OCI-LY1 (cell line): ENCODE data around the gene C12orf60.
A peak's percentile ranks its signal among the peaks of the same experiment; 100 is the strongest.

Experiments
- H2AFZ ChIP-seq: fragments of 200-600 bp; sonication (generic), shearing (Covaris generic); 2 replicates; pipeline ENCODE4 v1.6.0; 2014; ENCODE audit warnings: antibody characterized with exemption, mild to moderate bottlenecking, low read length
- H3F3A ChIP-seq: fragments of 200-600 bp; sonication (generic), shearing (Covaris generic); 2 replicates; pipeline ENCODE4 v1.6.0; 2014; ENCODE audit warnings: mild to moderate bottlenecking, antibody characterized with exemption, low read length, moderate library complexity; ENCODE audit not compliant: insufficient read depth
- H3K27ac ChIP-seq: fragments of 200-600 bp; sonication (generic); 2 replicates; pipeline ENCODE4 v1.5.1; 2014; ENCODE audit warnings: low read length, mixed run types, mild to moderate bottlenecking, low read depth; ENCODE audit not compliant: poor library complexity, severe bottlenecking
- H3K27me3 ChIP-seq: fragments of 200-600 bp; sonication (generic); 2 replicates; pipeline ENCODE4 v1.6.0; 2014; ENCODE audit warnings: antibody characterized with exemption, mild to moderate bottlenecking, low read length, moderate library complexity; ENCODE audit not compliant: insufficient read depth
- H3K36me3 ChIP-seq: fragments of 200-600 bp; sonication (generic); 2 replicates; pipeline ENCODE4 v1.6.1; 2014; ENCODE audit warnings: mild to moderate bottlenecking, antibody characterized with exemption, low read length, moderate library complexity, mixed read lengths; ENCODE audit not compliant: insufficient read depth
- H3K4me1 ChIP-seq: fragments of 200-600 bp; sonication (generic); 2 replicates; pipeline ENCODE4 v1.5.1; 2014; ENCODE audit warnings: mild to moderate bottlenecking, low read length, moderate library complexity; ENCODE audit not compliant: insufficient read depth, severe bottlenecking
- H3K4me2 ChIP-seq: fragments of 200-600 bp; sonication (generic), shearing (Covaris generic); 2 replicates; pipeline ENCODE4 v1.6.1; 2014; ENCODE audit warnings: low read length
- H3K4me3 ChIP-seq: fragments of 200-600 bp; sonication (generic); 2 replicates; pipeline ENCODE4 v1.5.1; 2014; ENCODE audit warnings: low read length, low read depth, mild to moderate bottlenecking, mixed read lengths; ENCODE audit not compliant: poor library complexity, severe bottlenecking
- H3K79me2 ChIP-seq: fragments of 200-600 bp; shearing (Covaris generic); 2 replicates; pipeline ENCODE4 v1.6.1; 2016; ENCODE audit warnings: mixed run types, low read length, mixed read lengths; ENCODE audit not compliant: insufficient read depth
- H3K9ac ChIP-seq: fragments of 200-600 bp; sonication (generic), shearing (Covaris generic); 2 replicates; pipeline ENCODE4 v1.6.1; 2014; ENCODE audit warnings: mild to moderate bottlenecking, low read length, mixed read lengths
- H3K9me2 ChIP-seq: fragments of 200-600 bp; sonication (generic), shearing (Covaris generic); 2 replicates; pipeline ENCODE4 v1.6.1; 2014; ENCODE audit warnings: low read depth, mild to moderate bottlenecking, low read length, mixed read lengths
- H3K9me3 ChIP-seq: fragments of 200-600 bp; shearing (Covaris generic); 2 replicates; pipeline ENCODE4 v1.6.1; 2014; ENCODE audit warnings: low read length, mixed read lengths
- H4K20me1 ChIP-seq: fragments of 200-600 bp; sonication (generic), shearing (Covaris generic); 2 replicates; pipeline ENCODE4 v1.6.0; 2016; ENCODE audit warnings: mild to moderate bottlenecking, low read length; ENCODE audit not compliant: insufficient read depth
- EZH2 ChIP-seq: fragments of 200-600 bp; sonication (generic), shearing (Covaris generic); IDR thresholded peaks from 2 replicates; pipeline ENCODE4 v1.8.0; 2017; ENCODE audit warnings: borderline replicate concordance, mixed run types, mild to moderate bottlenecking, antibody characterized with exemption, low read length, moderate library complexity, mixed read lengths
- TF ChIP-seq, protein P1 (sequence below): fragments of 200-600 bp; sonication (generic), shearing (Covaris generic); IDR thresholded peaks from 2 replicates; pipeline ENCODE4 v1.5.1; 2017; ENCODE audit warnings: mild to moderate bottlenecking, antibody characterized with exemption, low read length, moderate library complexity, mixed read lengths

Gene C12orf60

DNA sequence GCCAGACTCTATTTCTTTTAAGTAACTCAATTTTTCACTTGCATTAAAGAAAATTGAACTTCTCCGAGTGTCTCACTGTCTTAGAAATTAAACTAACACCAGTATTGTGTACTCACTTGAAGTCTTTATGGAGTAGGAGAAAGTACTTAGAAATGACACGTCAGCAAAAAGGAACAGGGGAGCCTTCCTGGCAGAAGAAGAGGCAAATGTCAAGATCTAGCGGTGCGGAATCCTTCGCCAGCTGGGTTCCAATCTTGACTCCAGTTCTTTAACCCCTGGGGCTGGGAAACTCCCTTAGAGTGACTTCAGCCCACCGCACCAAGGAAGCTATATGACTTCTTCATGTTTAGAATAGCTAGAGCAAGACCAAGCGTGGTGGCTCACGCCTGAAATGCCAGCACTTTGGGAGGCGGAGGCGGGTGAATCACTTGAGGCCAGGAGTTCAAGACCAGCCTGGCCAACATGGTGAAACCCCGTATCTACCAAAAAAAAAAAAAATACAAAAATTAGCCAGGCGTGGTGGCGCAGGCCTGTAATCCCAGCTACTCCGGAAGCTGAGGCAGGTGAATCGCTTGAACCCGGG lies 34.6 kb upstream of the C12orf60 start:
- Histone ChIP-seq H3K27me3 (no peaks in the 10 kb centered on the region), H3K4me1 (peaks cover 32% of the 10 kb centered on the region), H3K4me3 (peak overlapping the region; percentile 72), H4K20me1 (no peaks in the 10 kb centered on the region), H3K9me2 (no peaks in the 10 kb centered on the region), H3K4me2 (peak overlapping the region; percentile 68), H3K27ac (peak overlapping the region; percentile 96), H3K79me2 (no peaks in the 10 kb centered on the region), H3K9me3 (peaks cover 4% of the 10 kb centered on the region; the same call in 1 of the 2 replicates), H3F3A (0 out of 2 replicates have a peak, but pooled peaks cover 9% of the 10 kb centered on the region), H3K36me3 (peaks cover 41% of the 10 kb centered on the region), H2AFZ (no peak overlapping the region), H3K9ac (peak overlapping the region; percentile 86)
- TF ChIP-seq EZH2: no peak
- TF ChIP-seq, protein P1, sequence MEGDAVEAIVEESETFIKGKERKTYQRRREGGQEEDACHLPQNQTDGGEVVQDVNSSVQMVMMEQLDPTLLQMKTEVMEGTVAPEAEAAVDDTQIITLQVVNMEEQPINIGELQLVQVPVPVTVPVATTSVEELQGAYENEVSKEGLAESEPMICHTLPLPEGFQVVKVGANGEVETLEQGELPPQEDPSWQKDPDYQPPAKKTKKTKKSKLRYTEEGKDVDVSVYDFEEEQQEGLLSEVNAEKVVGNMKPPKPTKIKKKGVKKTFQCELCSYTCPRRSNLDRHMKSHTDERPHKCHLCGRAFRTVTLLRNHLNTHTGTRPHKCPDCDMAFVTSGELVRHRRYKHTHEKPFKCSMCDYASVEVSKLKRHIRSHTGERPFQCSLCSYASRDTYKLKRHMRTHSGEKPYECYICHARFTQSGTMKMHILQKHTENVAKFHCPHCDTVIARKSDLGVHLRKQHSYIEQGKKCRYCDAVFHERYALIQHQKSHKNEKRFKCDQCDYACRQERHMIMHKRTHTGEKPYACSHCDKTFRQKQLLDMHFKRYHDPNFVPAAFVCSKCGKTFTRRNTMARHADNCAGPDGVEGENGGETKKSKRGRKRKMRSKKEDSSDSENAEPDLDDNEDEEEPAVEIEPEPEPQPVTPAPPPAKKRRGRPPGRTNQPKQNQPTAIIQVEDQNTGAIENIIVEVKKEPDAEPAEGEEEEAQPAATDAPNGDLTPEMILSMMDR: no peak

- peak overlapping the region; percentile 72 for H3K4me3 ChIP-seq
- peak overlapping the region; percentile 68 for H3K4me2 ChIP-seq
- H3K27ac ChIP-seq: peak overlapping the region; percentile 96
- H3K27me3 ChIP-seq: no peaks in the 10 kb centered on the region
- peaks cover 40% of the 10 kb centered on the region for H3K36me3 ChIP-seq
- no peak overlapping the region for H2AFZ ChIP-seq
- H3K9me3 ChIP-seq: peaks cover 4% of the 10 kb centered on the region; the same call in 1 of the 2 replicates
- H3K79me2 ChIP-seq: no peaks in the 10 kb centered on the region
- peak overlapping the region; percentile 86 for H3K9ac ChIP-seq
- H3K9me2 ChIP-seq: no peaks in the 10 kb centered on the region
- TF ChIP-seq, protein P1: no peak
- TF ChIP-seq EZH2: no peak
- H3K4me1 ChIP-seq: peaks cover 32% of the 10 kb centered on the region
- no peaks in the 10 kb centered on the region for H4K20me1 ChIP-seq
- H3F3A ChIP-seq: 0 out of 2 replicates have a peak, but pooled peaks cover 9% of the 10 kb centered on the region
Measured at GRCh38 chr12:14769466-14769968, 34.0 kb upstream of the C12orf60 start.

DNA sequence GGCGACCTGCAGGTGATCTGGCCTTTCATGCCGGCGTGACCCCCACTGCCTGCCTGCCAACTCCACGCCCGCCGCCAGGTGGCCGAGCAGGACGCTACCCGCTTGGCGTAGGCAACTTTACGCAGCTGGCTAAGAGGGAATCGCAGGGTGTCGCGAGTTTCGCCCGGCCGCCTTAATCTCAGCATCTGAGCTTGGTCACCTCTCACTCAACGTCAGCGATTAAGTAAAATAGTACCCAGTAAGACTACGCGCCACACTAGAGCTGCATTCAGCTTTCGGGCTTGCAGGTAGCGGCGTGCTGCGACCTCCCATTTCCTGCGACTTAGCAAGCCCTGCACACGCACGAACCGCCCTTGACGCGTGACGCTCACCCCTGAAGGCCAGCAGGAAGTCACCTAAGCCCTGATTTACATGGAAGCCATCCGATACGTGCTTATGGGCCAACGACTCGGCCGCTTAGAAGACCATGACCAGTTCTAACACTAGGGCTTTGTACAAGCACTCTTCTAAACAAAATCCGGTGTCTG lies 33.4 kb upstream of the C12orf60 start:
- peak overlapping the region; percentile 72 for H3K4me3 ChIP-seq

More for the DNA sequence above, 33.4 kb upstream of the C12orf60 start:
- Histone ChIP-seq H3F3A (0 out of 2 replicates have a peak, but pooled peaks cover 9% of the 10 kb centered on the region), H3K79me2 (no peaks in the 10 kb centered on the region), H3K27me3 (no peaks in the 10 kb centered on the region), H3K36me3 (peaks cover 40% of the 10 kb centered on the region), H3K4me1 (peaks cover 37% of the 10 kb centered on the region), H3K27ac (peak overlapping the region; percentile 96), H2AFZ (no peak overlapping the region), H3K9me2 (no peaks in the 10 kb centered on the region), H3K9me3 (peaks cover 4% of the 10 kb centered on the region; the same call in 1 of the 2 replicates), H3K4me2 (peak overlapping the region; percentile 68), H4K20me1 (no peaks in the 10 kb centered on the region), H3K9ac (peak overlapping the region; percentile 86)
- TF ChIP-seq, protein P1: peak; percentile 70
- TF ChIP-seq EZH2: no peak
